DOHH2 (cell line): ENCODE data around the gene SLC6A19.

Experiments
- EZH2phosphoT487 ChIP-seq: fragments of 200-600 bp; sonication (generic); IDR thresholded peaks from 2 replicates; pipeline ENCODE4 v1.6.1; 2017; ENCODE audit warnings: borderline replicate concordance, mild to moderate bottlenecking, antibody characterized with exemption, low read length, moderate library complexity, mixed read lengths
- TF ChIP-seq, protein P1 (sequence below): fragments of 200-600 bp; sonication (generic); IDR thresholded peaks from one replicate; pipeline ENCODE4 v1.5.1; 2014; ENCODE audit warnings: antibody characterized with exemption, mild to moderate bottlenecking, low read depth, low read length; ENCODE audit not compliant: poor library complexity, severe bottlenecking

DNA sequence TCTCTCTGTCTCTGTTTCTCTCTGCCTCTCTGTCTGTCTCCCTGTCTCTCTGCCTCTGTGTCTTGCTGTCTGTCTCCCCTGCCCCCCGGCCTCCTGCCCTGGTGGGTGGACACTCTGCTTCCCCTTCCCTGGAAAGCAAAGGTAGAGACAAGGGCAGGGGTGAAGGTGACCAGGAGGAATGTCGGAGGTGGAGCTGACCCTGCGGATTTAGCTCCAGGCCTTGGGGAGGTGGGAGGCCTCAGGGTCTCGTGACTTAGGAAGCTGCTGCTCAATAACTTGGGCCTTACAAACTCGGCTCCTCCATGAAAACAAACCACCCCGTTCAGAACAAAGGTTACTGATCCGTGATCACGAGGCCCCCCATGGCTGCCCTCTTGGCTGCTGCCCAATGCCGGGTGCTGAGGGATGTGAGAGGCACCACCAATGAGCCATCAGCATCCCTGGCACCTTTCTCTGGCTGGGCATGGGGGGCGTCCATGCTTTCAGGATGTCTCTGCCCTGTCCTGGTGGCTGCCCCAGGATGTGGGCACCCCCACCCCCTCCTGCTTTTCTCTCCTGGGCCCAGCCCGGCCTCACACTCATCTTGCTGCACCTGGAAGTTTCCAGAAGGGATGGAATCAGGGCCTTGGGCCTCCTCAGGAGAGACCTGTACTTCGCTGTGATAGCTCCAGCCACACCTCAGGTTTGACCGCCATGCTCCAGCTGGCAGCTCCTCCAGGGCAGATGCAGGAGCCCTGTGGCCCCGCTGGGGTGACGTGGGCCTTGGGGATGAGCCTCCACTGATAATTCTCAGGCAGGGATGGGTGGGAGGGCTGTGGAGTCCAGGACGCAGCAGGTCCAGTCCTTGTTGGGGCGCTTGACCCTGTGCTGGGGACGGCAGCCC, 14.8 kb upstream of the SLC6A19 start:
- TF ChIP-seq, protein P1, sequence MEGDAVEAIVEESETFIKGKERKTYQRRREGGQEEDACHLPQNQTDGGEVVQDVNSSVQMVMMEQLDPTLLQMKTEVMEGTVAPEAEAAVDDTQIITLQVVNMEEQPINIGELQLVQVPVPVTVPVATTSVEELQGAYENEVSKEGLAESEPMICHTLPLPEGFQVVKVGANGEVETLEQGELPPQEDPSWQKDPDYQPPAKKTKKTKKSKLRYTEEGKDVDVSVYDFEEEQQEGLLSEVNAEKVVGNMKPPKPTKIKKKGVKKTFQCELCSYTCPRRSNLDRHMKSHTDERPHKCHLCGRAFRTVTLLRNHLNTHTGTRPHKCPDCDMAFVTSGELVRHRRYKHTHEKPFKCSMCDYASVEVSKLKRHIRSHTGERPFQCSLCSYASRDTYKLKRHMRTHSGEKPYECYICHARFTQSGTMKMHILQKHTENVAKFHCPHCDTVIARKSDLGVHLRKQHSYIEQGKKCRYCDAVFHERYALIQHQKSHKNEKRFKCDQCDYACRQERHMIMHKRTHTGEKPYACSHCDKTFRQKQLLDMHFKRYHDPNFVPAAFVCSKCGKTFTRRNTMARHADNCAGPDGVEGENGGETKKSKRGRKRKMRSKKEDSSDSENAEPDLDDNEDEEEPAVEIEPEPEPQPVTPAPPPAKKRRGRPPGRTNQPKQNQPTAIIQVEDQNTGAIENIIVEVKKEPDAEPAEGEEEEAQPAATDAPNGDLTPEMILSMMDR = no peak
- no peak for TF ChIP-seq EZH2phosphoT487
